ENCODE data around the gene ANKS3.

DNA sequence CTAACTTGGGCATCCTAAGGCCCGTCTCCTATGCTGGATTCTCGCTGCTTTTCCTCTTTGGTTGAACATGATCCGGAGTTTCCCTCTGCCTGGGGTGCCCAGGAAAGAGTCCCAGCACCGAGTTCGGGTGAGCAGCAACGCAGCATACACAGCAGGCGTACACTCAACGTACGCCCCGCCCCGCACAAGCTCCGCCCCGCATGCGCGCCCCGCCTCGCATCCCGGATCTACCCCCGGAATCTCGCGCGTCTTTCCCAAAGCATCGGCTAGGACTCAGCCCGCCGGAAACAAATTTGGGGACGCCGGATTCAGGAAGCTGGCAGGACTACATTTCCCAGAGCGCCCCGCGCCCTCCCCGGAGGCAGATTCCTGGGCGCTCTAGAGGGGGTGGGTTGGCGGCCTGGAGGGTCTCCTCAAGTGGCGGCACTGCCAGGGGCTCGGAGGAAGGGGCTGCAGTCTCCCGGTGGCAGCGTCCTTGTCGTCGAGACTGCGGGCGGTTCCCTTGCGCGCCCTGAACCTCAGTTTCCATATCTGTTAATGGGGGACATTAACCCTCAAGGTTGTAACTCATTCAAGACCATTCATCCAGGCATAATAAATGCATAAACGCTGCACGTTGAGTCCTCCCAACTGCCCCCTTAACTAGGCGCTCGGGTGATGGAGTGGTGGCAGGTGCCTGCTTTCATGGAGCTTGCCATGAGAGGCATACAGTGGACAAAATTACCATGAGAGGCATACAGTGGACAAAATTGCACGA, 34.7 kb upstream of the ANKS3 start:
- TF ChIP-seq, protein P1, sequence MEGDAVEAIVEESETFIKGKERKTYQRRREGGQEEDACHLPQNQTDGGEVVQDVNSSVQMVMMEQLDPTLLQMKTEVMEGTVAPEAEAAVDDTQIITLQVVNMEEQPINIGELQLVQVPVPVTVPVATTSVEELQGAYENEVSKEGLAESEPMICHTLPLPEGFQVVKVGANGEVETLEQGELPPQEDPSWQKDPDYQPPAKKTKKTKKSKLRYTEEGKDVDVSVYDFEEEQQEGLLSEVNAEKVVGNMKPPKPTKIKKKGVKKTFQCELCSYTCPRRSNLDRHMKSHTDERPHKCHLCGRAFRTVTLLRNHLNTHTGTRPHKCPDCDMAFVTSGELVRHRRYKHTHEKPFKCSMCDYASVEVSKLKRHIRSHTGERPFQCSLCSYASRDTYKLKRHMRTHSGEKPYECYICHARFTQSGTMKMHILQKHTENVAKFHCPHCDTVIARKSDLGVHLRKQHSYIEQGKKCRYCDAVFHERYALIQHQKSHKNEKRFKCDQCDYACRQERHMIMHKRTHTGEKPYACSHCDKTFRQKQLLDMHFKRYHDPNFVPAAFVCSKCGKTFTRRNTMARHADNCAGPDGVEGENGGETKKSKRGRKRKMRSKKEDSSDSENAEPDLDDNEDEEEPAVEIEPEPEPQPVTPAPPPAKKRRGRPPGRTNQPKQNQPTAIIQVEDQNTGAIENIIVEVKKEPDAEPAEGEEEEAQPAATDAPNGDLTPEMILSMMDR (conservative IDR thresholded peaks at IDR 0.05; ENCODE audit: low read length), result no peak
- TF ChIP-seq EZH2phosphoT487 (IDR thresholded peaks at IDR 0.05; ENCODE audit: borderline replicate concordance, low read depth, low read length), result no peak
